GM03348 (cell line): ENCODE measurements around the gene MYRIP.

Source experiments
- DNase-seq: peaks from one replicate; pipeline ENCODE4 v3.0.0; 2012; ENCODE audit warnings: low spot score

Gene MYRIP

DNA sequence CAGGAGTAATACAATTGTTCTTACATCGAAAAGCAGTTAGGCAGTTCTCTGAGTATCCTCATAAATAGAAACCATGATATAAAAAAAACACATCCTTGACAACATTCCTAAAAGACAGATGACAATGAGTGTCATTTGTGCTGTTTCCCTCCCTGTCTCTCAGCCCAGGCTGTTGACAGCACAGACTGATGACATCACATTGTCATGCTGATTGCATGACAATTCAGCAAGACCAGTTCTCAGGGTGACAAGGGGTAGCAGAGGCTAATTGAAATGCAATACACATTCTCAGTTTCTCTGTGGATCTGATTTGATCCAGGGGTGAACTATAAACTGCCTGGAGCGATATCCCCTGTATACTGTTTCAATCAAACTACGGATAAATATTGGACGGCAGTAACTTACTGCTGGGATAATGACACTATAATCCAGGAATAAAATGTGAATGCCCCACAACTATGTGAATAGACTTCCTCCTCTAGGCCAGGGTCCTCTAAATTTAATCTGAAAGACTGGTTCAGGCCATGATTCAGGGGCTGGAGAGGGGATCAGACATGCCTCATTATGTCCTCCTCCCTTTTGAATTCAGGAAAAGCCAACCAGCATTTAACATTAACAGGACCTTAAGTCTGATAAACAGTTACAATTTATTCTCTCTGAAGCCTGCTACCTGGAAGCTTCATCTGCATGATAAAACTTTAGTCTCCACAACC is 483.4 kb downstream of the MYRIP start:
- DNase-seq, result no peak

DNA sequence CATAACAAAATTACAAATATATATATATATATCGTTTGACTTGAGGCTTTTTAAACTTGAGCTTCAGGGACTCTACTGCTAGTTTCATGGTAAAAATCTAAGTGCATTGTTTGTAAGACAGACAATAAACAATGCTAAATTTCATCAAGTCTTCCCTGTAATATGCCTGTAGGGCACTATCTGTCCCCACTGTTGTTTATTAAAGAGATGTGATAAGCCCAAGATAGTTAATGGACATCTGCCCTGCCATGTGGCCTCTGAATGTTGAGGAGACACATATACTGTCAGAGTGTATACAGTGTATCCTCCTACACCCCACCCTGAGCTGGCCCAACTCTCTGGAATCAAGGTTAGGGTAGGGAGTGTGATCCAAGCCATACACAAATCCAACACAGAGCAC is 485.0 kb downstream of the MYRIP start:
- no peak for DNase-seq

DNA sequence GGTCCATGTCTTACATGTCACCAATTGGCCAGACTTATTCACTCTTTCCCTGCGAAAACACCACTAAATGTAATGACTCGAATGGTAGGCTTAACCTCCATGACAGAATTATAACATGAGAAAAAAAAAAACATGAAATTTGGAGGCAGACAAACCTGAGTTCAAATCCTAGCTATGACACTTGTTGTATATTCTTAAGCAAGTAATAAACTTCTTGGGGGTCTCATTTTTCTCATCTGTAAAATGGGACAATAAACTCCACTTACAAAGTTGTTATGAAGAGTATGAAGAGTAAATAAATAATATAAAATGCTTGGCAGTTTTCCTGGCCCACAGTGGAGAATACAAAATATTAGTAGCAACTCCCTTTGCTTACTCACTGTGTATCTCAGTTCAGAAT is 488.7 kb downstream of the MYRIP start:
- no peak for DNase-seq

DNA sequence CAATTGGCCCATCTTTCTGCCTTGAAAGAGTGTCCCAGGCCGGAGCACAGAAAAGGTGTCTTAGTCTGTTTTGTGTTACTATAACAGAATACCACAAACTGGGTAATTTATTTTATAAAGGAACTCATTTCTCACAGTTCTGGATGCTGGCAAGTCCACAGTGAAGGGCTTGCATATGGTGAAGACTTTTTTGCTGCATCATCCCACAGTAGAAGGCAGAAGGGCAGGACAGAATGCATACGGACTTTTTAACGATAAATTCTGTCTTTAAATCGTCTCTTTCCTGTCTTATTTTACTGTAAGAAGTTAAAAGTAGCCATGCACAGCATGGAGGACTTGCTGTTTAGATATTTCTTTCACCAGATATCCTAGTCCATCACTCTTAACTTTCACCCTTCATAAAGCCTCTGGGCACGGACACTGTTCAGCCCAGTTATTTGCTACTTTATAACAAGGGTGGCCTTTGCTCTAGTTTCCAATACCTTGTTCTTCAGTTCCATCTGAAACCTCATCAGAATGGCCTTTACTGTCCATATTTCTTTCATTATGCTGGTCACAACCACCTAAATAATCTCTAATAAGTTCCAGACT is 489.8 kb downstream of the MYRIP start:
- DNase-seq, result no peak

DNA sequence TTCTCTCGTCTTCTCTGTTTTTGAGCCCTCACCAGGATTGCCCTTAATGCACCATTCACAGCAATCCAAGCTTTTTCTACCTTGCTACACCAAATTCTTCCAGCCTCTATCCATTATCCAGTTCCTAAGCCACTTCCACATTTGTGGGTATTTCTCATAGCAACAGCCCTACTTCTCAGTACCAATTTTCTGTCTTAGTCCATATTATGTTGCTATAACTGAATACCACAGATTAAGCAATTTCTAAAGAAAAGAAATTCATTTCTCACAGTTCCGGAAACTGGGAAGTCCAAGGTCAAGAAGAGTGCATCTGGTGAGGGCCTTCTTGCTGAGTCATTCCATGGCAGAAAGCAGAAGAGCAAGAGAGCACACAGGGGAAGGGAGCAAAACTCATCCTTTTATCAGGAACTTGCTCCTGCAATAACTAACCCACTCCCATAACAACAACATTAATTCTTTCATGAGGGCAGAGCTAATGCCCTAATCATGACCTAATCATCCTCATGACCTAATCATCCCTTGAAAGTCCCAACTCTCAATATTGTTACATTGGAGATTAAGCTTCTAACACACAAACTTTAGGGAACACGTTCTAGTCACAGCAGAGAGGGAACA is 490.4 kb downstream of the MYRIP start:
- peak; percentile 33 for DNase-seq

DNA sequence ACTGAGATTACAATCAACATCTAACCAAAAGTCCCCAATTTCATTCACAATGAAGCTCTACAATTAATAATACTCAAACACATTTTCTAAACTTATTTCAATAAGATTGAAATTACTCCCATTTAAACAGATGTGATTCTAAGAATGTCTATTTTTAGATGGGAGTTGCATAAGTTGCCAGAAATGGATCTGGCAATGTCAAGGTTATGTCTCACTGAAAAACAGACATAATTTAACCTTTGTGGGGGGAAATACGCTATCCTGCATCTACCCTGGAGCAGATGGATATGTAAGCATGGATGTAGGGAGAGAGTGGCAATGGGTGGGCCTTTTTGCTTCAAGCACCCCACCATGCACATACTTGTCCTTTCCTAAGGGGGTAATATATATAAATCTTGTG is 493.4 kb downstream of the MYRIP start:
- DNase-seq, result peak; percentile 17

DNA sequence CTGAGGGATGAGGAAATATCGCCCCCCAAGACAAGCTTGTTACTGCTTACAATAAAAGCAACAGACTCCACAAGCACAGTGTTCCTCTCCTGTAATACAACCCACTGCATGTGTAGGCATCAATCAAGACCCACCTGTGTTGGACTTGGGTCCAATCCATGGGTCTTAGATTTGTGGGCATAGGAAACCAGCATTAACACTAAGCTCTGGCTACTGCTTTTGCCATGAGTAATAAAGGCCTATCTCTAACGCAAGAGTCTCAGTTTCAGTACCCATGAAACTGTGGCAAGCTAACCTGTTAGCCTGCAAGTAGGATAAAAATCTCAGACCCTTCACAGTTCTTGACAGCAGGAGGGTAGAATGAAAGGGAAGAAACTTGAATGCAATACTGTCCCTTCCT is 494.9 kb downstream of the MYRIP start:
- DNase-seq, result no peak

DNA sequence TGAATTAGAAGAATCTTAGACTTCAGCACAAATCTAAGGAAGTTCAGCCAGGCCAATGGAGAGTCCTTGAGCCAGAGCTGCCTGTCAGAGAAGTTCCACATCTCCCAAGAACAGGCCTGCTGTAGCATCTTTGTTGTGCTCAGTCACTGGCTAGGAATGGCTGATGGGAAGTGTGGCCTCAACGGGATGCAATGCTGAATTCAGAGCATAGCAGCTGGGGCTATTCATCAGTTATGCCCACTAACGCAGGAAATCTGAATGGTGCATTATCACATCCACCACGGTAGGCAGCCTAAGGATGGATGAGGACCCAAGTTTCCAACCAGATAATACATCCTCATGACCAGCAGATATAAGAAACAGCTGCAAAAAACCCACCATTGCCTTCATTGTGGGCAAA is 496.9 kb downstream of the MYRIP start:
- DNase-seq, result no peak

DNA sequence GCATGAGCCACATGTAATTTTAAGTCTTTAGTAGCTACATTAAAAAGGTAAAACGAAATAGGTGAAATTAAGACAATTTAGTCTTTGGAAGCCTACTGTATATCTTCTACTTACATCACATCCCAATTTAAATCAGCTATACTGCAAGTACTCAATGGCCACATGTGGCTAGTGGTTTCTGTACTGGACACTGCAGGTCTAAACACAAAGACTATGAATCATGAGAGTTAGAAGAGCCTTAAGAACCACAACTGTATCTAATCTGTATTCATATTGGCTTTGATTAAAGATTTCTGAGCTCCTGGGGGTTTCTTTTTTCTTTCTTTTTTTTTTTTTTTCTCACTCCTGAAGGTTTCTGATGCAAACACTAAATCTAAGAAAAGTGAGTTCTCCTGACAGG is 497.8 kb downstream of the MYRIP start:
- DNase-seq, result no peak

DNA sequence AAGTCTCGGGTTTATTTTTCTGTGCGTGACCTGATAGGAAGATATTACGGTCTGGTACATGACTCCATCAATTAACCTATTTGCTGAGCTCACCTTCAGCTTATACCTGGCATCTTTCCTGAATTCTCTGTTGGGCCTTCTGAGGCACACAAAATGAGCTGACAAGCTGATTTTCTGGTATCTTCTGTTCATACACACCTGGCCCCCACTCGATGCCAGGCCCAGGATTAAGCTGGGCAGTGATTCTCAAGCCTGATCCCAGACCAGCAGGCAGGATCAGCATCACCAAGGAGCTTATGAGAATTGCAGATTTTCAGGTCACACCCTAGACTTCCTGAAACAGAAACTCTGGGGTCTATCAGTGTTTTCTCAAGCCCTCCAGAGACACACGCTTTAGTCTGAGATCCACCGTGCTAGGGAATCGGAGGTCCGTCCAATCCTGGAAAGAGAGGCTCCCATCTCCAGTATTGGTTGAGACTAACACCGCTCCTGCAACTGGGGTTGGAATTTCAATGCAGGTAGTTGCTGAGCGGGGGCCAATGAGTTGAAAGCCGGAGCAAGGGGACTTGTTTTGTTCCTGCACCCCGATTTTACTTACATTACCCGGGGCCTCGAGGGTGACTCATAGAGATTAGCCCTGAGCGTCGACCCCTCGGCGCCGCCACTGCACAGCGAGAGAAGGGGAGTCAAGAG is 499.5 kb downstream of the MYRIP start:
- DNase-seq, result no peak

DNA sequence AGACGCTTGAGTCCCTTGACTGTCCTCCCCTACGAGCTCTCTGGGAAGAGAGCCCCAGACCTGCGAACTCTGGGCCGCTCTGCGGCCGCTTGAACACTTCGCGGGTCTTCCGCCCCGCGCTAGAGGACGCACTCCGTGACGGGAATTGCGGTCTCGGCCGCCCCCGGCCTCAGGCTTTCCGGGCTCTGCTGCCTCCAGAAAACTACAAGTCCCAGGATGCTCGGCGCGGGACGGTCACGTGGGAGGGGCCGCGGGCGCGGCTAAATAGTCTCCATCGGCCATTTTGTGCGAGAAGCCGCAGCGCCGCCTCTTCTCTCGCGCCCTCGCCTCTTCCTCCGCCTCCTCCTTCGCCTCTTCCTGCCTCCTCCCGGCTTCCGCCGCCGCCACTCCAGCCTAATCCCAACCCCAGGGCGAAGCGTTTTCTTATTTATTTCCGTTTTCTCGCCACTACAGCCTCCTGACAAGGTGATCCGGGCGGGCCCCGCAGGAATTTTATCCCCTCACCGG is 500.1 kb downstream of the MYRIP start, which contains the start of gene EIF1B:
Gene EIF1B (plus strand): TSS at position 290 of the 507 bp plus-strand sequence. CDS start 235 bp downstream, outside the sequence.
- peak; percentile 97 for DNase-seq
